GM12801 (cell line): ENCODE measurements around the gene UBLCP1.

Source experiments
- TF ChIP-seq, protein P1 (sequence below): IDR thresholded peaks from one replicate; pipeline ENCODE4 v1.5.1; 2011; ENCODE audit warnings: control low read depth; ENCODE audit not compliant: insufficient read length; ENCODE audit errors: extremely low read depth

UBLCP1 gene

DNA sequence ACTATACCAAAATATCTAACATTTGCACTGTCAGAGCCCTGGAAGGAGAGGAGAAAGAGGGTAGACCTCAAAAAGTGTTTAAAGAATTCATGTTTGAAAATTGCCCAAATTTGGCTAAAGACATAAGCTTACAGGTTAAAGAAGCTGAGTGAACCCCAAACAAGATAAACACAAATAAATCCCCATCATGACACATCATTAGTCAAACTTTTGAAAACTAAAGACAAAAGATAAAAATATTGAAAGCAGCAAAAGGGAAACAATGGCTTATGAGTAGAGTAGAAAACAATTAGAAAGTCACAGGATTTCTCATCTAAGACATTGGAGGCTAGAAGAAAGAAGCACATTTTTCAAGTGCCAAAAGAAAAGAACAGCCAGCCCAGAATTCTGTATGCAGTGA, 6.1 kb upstream of the UBLCP1 start:
- TF ChIP-seq, protein P1, sequence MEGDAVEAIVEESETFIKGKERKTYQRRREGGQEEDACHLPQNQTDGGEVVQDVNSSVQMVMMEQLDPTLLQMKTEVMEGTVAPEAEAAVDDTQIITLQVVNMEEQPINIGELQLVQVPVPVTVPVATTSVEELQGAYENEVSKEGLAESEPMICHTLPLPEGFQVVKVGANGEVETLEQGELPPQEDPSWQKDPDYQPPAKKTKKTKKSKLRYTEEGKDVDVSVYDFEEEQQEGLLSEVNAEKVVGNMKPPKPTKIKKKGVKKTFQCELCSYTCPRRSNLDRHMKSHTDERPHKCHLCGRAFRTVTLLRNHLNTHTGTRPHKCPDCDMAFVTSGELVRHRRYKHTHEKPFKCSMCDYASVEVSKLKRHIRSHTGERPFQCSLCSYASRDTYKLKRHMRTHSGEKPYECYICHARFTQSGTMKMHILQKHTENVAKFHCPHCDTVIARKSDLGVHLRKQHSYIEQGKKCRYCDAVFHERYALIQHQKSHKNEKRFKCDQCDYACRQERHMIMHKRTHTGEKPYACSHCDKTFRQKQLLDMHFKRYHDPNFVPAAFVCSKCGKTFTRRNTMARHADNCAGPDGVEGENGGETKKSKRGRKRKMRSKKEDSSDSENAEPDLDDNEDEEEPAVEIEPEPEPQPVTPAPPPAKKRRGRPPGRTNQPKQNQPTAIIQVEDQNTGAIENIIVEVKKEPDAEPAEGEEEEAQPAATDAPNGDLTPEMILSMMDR: no peak

DNA sequence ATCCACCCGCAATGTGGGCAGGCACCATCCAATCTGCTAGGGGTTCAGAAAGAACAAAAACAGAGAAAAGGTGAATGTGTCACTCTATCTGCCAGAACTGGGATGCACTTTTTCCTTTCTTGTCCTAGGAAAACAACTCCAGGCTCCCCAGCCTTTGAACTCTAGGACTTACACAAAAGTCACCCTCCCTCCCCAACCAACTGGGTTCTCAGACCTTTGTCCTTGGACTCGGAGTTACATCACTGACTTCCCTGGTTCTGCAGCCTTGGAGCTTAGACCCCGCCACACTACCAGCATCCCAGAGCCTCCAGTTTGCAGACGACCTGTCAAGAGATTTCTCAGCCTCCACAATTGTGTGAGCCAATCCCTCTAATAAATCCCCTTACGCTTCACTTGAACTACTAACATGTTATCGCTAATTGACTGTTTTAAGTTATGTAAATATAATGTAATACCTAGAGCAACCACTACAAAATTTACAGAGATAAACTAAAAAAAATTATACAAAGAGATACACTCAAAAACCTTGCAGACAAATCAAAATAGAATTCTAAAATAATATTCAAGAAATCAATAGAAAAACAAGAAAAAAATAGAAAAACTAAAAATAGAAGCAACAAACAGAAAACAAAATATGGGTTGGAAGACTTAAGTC, 5.3 kb upstream of the UBLCP1 start:
- TF ChIP-seq, protein P1: no peak

DNA sequence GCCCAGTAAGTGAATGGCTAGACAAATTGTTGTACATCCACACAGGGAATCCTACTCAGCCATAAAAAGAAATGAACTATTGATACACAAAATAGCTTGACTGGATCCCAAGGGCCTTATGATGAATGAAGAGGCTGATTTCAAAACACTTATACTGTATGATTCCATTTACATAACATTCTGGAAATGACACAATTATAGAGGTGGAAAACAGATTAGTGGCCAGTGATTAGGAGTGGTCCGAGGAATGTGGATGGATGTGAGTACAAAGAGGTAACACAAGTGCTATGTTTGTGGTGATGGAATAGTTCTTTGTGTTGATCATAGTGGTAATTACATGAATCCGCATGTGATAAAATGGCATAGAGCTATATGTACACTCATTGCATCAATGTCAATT, 4.7 kb upstream of the UBLCP1 start:
- TF ChIP-seq, protein P1: no peak

DNA sequence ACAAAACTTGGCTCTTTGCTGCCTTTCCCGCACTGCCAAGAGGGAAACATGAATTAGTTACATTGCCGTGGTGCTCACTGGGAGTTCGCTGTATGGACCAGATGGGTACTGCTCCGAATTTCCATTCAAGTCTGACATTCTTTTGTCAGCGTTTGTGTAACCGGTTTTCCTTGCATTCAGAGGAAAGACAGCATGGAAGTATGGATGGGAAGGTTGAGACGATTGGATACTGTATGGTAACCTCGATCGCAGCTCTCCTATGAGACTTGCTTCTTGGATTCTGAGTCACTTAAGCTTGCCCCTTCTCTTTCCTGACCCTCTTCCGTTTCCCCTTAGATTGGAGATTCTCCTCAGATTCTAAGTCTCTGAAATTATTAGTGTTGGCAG, 625 bp upstream of the UBLCP1 start:
- TF ChIP-seq, protein P1: no peak

DNA sequence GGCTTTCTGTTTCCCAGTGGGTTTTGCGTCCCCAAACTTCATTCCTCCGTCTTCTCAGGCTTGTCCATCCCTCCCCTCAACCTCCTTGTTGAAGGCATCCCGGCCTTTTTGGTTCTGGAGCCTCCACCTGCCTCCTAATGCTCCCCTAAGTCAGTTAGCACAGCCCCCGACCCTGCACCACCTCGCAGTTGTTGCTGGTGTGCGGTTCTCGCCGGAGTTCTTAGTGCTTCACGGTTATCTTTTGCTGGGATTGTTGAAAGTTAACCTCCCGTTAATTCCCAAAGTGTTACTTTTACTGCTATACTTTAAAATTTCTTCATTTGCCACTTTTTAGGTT, 447 bp downstream of the UBLCP1 start:
- TF ChIP-seq, protein P1: no peak

DNA sequence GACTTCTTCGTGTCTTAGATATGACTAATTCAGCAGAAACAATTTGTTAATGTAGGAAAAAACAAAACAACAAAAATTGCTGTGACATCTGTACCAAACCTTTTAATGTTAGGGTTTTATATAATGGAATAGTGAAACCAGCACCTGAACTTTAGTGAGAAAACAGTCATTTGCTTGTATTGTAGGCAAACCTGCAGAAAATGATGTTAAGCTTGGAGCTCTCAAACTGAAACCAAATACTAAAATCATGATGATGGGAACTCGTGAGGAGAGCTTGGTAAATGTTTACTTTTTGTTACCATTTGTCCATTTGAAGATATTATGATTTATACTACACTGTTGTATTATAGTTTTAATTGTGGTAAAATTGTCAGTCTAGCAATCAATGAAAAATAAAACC, 6.6 kb downstream of the UBLCP1 start:
- TF ChIP-seq, protein P1: no peak

DNA sequence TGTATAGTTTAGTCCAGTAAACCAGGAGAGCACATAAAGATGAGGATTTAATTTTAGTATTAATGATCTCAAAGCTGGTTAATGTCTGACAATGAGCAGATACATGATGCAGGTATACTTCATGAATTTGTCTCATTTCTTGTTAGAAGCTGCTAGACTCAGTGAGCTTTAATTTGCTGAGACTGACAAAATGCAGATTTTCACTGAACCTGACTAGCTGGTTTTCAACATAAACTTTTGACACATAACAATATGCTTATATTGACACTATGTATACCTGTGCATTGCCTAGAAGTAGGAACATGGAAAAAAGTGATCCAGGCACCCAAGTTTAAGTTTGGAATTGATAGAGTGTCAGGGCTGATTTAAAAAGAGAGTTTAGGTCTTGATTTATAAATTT, 10.8 kb downstream of the UBLCP1 start:
- TF ChIP-seq, protein P1: no peak
